ENCODE measurements around the gene NKAIN1.

- TF ChIP-seq CTCF (IDR thresholded peaks at IDR 0.05; ENCODE audit: low read length) (no peak), EZH2 (IDR thresholded peaks at IDR 0.05; ENCODE audit: borderline replicate concordance, low read length) (no peak)
Measured at GRCh38 chr1:31258581-31258980, 18.9 kb upstream of the NKAIN1 start.
